Stimulated activated CD8-positive, alpha-beta memory T cell treated with anti-CD3 and anti-CD28 coated beads, Interleukin-15, amount 100 ng/mL, for 24 hours (primary cell): ENCODE measurements around the gene FAM20A.

ENCODE experiments used
- DNase-seq: peaks from one replicate; pipeline ENCODE4 v3.0.0-alpha.2; 2020; ENCODE audit warnings: low read depth

FAM20A gene

DNA sequence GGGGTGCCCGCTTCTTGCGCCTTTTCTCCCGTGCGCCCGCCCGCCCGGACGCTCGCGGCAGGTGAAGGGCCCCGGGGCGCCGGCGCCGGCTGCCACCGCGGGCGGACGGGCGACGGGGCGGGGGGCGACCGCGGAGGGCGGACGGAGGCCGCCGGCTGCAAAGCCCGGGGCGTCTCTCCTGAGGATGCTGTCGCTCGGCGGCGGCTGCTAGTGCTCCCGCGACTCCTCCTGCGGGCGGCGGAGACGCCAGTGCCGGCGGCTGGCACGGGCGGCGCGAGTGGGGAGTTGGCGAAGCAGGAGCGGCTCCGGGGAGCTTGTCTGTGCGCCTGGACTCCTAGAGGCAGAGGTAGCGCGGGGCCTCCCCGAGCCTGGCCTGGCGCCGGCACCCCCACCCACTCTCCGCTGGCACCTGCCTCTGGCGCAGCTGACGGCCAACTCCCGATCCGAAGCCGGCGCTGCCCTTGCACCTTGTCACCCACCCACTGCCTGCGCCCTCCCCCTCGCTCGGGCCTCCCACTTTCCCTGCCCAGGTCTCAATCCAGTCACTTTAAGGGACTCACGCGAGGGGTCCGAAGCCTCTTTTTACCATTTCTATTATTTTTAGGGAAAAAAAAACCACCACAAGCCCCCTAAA is at the start of gene FAM20A:
Gene FAM20A, minus strand, starts transcription at position 437 of the 634 bp plus-strand sequence. CDS start 701 bp downstream, outside the sequence.
- DNase-seq = no peak

DNA sequence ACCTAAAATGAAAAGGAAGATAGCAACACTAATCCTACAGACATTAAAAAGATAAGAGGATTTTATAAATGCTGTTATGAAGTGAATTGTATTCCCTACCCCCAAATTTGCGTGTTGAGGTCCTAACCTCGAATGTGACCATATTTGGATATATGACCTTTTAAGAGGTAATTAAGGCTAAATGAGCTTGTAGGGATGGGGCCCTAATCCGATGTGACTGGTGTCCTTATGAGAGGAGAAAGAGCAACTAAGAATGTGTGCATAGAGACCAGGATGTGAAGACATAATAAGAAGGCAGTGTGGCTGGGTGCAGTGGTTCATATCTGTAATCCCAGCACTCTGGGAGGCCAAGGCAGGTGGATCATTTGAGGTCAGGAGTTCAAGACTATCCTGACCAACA is 48.2 kb upstream of the FAM20A start:
- DNase-seq = no peak

DNA sequence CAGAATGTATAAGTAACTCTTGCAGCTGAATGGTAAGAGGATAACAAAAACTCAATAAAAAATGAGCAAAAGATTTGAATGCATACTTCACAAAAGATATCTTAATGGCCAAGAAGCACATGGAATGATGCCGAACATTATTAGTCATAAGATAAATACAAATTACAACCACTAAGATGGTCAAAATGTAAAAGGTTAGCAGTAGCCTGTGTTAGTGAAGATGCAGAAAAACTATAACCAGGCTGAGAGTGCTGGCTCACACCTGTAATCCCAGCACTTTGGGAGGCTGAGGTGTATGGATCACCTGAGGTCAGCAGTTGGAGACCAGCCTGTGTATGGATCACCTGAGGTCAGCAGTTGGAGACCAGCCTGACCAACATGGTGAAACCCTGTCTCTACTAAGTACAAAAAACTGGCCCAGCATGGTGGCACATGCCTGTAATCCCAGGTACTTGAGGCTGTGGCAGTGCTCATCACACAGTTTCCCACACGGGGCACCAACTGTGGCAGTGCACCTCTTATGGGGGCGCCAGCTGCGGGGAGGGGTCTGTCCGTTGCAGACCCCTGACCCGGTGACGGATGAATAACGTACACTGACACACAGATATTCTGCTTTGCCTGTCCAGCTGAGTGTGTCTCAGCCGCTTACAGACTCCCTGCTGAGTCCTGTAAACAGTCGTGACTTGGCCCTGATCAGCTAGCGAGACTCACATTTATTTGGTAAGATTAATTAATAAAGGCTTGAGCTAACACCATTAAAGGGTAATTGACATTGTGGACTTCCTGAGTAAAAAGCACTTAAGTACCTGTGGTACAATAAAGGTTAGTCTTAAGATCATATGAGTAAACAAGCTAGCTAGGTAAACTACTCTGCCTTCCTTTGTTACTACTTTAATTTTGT is 45.7 kb upstream of the FAM20A start:
- no peak for DNase-seq

DNA sequence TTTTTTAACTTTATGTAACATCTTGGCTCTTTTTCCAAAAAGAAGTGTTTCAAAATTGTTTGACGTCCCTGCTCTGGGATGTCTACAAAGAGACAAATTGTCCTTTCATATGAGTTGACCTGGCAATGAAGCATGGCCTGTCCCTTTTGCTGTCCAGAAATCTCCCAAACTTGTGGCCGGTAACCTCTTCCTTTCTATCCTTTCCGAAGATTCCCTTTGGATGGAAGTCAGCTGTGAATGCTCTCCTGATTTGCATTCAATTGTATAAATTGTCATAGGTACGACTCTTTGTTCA is 40.9 kb upstream of the FAM20A start:
- no peak for DNase-seq

DNA sequence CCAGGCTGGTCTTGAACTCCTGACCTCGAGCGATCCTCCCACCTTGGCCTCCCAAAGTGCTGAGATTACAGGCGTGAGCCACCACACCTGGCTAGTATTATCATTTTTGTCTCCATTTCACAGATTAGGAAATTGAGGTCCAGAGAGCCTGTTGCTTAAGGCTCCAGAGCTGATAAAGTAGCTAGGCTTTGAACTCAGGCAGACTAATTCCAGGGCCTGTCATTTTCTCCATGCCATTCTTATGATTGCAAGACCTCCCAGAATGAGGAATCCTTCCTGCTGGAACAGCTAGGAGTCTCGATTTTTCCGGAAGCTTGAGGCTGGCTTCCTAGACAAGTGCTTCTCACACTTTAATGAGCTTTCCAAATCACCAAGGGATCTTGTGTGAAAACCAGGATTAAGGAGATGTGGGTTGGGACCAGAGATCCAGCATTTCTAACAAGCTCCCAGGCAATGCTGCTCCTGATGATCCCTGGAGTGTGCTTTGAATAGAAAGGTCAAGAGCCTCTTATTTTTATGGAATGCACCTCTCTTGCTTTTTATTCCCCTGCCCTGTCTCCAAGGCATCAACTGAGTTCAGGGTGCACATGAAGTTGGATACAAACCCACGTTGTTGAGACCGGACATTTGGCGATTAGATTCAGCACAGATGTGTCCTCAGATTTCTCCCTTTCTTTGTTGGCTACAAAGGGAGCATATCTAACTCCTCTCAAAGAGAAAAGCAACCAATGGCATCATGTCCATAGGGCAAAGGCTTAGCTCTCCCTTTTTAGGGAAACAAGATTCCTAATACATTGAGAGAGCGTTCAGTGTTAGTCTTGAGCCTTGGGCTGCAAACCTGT is 40.3 kb upstream of the FAM20A start:
- no peak for DNase-seq

DNA sequence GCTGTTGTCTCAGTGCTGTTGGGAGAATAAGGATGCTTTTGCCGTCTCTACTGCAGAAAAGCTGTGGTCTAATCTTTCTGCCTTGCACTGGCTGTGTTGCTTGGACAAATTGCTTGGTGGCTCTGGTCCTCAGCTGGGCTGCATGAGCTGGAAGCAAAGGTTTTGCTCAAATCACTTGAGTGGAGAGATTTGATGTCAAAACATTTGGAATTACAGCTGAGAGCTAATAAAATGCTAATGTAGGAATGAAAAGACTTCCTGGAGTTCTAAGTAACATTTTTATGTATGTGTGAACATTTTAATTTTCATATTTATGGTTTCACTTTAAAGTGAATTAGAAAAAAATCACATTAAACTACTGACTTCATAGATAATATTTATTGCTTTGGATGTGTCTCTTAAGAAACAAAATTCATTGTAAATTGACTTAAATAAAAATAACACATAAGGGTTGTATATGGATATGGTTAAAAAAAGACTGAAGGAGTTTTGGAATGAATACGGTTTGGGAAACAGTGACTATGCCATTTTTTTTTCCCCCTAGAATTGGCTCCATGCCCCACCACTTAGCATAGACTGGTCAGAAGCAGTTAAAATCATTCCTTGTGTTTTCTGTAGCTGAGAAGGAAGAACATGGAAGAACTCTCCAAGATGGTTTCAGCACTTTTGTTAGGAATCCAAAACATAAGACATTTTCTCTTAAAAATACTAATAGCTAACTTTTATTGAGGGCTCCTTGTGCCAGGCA is 39.2 kb upstream of the FAM20A start:
- no peak for DNase-seq

DNA sequence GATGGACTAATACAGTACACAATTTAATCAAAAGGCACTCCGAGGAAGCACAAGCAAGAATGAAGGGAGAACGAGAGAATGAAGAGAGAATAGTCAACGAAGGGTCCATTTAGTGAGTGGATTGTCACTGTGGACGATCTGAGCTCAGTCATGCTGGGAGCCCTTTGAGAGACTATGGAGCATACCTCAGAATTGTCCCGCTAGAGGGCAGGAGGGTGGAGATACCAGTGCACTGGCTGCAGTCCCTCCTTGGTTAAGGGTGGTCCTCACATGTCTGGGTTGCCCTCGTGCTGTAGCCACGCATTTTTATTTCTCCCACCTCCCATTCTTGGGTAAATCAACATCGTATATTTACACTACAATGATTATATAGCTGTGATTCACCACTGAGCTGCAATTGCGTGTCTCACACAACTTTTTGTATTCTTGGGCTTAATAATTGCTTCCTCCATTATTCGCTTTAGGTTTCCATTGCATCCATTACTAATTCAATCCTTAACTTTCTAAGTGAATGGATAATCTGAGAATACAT is 33.2 kb upstream of the FAM20A start:
- DNase-seq = no peak

DNA sequence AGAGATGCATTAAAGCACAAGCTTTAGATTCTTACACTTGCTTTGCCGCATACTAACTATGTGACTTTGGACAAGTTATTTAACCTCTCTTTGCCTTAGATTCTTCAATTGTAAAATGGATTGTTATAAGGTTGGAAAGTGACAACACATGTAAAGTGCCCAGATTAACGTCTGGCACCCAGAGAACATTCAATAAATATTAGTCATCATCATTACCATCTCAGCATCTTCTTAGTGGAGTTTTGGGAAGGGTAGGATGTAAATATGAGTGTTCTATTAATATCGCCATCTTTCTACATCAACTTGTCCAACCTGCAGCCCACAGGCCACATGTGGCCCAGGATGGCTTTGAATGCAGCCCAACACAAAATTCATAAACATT is 27.4 kb upstream of the FAM20A start:
- DNase-seq = no peak

DNA sequence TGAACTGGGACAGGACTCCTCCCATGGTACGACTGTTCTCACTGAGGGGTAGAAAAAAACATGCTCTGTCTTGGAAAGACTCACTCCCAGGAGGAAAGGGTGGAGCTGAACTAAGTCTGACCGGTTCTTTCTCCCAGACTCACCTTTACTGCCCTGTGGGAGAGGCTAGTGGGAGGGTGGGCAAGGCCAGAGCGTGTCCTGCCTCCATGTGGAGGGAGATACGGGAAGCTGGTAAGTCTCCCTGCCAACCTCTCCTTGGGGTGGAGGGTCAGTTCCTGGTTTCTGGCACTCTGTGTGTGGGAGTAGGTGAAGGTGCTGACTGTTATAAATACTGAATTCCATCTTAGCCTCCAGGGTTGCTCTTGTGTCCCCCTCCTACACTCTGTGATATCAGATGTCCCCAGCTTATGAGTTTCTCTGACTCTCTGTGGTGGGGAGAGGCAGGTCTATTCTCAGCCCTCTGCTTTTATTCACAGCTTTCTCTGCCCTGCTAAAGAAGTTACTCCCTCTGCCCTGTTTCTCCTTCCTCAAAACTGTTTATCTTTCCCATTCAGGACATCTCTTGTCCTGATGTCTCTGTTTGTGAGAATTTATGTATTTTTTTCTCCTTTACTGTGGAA is 26.9 kb upstream of the FAM20A start:
- DNase-seq = no peak

DNA sequence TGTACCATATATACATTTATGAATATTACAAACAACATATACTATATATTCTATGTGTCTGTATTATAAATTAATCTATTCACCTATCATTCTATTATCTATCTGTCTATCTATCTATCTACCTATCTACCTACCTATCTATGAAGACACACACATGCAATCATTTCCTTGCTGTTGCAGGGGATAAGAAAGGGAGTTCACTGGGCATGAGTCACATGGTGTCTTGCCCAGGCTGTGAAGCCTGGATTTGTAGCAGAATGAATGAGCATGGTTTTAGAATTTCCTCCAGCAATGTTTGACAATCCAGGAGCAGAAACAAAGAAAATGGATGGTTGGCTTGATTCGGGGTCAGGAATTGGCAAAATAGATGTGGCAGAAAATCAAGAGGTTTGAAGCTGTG is 23.2 kb upstream of the FAM20A start:
- no peak for DNase-seq

DNA sequence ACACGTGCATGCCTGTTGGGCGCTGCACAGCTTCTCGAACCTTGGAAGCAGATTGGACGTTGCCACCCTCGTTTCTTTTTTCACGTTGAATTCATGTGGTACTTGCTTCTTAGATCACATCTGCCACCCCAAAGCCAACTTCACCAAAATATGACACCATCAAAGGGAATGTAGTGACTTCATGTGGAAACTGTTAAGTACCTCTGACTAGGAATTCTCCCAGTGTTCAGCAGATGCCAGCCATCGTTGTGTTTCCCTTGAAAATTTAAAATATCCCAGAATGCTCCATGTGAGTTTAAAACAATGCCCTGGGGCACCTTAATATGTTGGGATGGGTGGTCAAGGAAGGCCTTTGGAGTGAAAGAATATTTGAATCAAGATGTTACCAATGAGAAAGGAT is 22.6 kb upstream of the FAM20A start:
- DNase-seq = no peak

DNA sequence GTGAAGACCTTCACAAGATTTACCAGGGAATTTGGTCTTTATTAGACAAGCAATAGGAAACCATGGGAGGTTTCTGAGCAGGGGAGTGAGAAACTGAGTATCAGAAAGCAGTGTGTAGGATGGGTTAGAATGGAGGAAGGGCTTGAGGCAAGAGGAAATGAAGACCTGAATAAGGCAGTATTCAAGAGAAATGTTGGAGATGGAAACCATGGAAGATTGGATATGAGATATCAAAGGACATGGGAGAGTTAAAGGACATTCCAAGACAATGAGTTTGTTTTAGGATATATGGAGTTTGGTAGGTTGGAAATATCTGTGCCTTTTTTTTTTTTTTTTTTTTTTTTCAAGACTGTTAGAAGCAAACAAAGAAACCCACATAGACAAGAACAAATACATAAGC is 21.3 kb upstream of the FAM20A start:
- DNase-seq = no peak

DNA sequence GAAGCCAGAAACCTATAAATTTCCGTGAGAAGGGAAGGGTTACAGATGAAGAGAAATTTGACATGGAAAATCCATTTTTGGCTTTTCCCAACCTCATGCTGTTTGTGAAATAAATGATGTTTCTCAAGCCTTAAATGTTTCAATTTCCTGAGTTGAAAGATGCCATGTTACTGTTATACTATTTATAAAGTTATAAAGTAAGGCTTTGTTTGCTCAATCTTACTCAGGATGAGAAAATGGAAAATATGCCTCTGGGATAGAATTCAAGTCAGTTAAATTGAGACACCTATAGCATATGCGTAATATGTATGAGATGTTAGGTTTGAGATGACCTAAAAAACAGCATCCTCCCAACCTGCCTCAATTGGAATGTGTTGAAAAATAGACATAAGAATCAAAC is 19.9 kb upstream of the FAM20A start:
- DNase-seq = no peak

DNA sequence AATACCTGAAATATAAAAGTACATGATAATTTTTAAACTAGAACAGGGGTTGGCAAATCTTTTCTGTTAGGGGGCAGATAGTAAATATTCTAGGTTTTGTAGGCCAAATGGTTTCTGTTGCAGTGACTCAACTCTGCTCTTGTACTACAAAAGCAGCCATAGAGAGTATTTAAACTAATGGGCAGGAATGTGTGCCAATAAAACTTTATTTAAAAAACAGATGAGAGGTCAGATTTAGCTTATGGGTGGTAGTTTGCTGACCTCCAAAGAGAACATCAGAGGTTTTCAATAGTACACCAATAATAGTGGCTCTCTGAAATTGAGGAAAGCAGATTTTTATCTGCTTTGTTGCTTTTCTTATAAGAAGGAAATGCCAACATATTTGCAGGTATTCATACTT is 15.2 kb upstream of the FAM20A start:
- DNase-seq = no peak

DNA sequence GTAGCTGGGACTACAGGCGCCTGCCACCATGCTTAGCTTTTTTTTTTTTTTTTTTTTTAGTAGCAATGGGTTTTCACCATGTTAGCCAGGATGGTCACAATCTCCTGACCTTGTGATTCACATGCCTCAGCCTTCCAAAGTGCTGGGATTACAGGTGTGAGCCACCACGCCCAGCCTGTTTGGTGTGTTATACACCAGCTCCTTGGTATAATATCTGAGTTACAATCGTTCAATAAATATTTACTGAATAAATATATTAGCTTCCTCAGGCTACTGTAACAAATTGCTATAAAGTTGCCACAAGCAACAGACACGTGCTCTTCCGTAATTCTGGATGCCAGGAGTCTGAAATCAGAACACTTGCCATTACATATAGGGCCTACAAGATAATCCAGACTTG is 13.6 kb upstream of the FAM20A start:
- DNase-seq = no peak

DNA sequence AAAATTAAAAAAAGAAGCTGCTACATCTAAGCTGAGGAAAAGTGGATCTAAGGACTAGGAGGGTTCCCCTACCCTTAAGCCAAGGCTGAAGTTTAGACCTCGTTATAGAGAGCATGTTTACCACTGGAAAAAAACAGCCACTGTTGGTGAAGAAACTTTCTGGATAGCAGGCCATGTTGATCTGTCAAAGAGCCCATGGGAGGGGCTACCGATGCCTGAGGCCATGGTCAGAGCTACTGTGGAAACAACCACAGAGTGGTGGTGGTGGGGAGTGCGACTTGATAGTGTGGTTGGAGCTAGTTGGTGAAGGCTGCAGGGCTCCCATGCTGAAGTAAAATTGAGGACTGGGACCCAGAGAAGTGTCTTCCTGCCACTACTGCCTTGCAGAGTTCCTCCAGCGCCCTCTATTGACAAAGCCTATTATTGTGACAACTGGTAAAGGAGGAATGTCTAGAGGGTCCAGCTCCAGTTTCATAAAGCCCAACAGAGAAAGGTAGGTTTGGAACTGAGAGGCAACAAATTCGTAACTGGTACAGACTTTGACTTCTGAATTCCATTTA is 12.7 kb upstream of the FAM20A start:
- no peak for DNase-seq

DNA sequence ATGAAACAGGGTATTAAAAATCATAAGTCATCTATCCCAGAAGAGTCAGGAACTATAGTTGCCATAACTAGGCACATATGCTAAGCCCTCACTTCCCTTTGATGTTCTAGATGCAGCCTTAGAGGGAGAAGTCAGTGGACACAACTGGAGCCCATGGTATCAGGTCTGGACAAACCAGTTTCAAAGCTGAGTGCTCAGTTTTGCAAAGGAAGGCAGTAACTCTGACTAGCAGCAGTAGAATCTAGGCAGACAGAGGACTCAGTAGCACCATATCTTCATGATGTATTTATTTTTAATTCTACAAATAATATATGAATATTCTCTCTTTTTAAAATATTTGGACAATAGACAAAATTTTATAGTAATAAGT is 11.7 kb upstream of the FAM20A start:
- no peak for DNase-seq

DNA sequence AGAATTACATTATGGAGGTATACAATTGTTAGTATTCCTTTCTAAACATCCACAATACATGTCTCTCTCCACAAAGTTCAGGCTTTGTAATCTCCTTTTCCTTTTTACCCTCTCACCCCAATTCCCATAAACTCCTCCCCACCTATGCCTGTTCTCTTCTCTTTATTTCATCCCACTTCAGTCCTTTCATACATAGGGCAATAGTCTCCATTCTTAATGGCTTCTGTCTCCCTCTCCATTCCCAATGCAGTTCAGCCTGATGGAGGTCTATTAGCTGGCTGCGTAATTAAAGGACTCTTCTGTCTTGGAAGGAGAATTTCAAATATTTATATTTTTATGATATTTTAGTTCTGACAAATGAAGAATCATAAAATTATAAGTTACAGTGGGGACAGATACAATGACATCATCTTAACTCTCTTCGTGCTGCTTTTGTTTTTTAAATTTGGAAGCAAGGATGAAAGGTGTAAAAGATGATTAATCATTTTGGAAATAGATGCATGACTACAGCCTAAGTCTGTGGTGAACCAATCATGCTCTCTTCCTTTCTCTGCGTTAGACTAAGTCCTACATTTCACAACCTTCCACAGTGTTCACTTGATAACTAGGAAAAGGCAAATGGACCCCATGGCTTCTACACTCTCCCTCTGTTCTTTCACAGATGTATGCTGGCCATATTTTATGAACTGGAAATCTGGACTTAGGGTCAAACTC is 11.2 kb upstream of the FAM20A start:
- no peak for DNase-seq

DNA sequence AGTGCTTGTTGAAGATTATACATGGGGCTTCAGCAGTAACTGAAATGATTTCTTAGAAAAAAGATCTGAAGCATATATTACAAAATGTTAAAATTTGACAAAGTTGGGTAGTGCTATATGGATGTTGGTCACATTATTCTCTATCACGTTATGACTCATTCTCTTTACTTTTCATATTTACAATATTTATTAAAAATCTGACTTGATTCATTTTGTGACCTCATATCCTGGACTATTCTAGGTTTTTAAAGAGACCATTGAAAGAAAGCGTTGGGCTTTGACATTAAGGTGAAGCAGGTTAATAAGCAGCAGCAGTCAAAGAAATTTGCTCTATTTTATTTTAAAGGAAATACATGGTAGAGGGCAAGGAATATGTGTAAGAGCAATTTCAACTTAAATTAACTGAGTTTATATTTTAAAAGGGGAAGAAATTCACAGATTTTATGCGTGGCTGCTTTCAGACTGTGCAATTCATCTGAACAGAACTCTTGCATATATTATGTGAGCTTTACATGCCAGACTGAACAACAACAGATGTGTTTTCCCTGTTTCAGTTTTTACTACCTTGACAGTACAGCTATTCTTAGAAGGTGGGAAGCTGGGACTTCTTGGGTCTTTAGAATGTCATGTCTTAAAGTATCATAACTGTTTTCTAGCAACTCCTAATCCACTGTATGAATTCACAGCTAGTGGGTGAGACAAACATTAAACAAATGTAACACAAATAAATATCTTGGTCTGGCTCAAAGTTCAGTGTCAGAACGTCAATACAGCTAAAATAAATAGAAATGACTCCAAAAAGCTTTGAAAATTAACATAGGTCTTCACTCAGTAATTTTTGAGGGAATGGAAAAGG is 10.4 kb upstream of the FAM20A start:
- DNase-seq = no peak

DNA sequence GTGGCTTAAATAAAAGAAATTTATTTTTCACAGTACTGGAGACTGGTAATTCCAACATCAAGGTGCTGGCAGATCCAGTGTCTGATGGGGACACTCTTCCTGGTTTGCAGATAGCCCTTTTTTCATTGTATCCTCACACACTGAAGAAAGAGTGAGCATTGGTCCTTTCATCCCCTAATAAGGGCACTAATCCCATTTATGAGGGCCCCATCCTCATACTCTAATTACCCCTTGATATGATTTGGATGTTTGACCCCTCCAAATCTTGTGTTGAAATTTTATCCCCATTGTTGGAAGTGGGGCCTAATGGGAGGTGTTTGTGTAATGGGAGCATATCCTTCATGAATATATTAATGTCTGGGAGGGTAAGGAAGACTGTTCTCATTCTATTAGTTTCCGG is 9.4 kb upstream of the FAM20A start:
- no peak for DNase-seq
